Parathyroid adenoma (tissue), 2 donors: ENCODE results near the gene NOX4.

Experiments
- H2AFZ ChIP-seq: fragments of 300-600 bp; sonication (generic); one replicate; pipeline ENCODE4 v1.7.0; 2017; ENCODE audit warnings: antibody characterized with exemption, mild to moderate bottlenecking
- H3K27ac ChIP-seq: fragments of 300-600 bp; sonication (generic); one replicate; pipeline ENCODE4 v1.7.0; 2017
- H3K27me3 ChIP-seq: fragments of 300-600 bp; sonication (generic); one replicate; pipeline ENCODE4 v1.7.0; 2017; ENCODE audit warnings: low read length; ENCODE audit not compliant: control insufficient read depth, insufficient read depth
- H3K36me3 ChIP-seq: fragments of 300-600 bp; sonication (generic); one replicate; pipeline ENCODE4 v1.7.0; 2017; ENCODE audit warnings: low read length; ENCODE audit not compliant: control insufficient read depth, insufficient read depth
- H3K4me1 ChIP-seq: fragments of 300-600 bp; sonication (generic); one replicate; pipeline ENCODE4 v1.7.0; 2017; ENCODE audit warnings: control low read depth
- H3K4me2 ChIP-seq: fragments of 300-600 bp; sonication (generic); one replicate; pipeline ENCODE4 v1.7.0; 2017; ENCODE audit warnings: low read length
- H3K4me3 ChIP-seq: fragments of 300-600 bp; sonication (generic); one replicate; pipeline ENCODE4 v1.7.0; 2017; ENCODE audit warnings: low read depth, low read length
- H3K79me2 ChIP-seq: fragments of 300-600 bp; sonication (generic); one replicate; pipeline ENCODE4 v1.7.0; 2017; ENCODE audit warnings: control low read depth
- H3K9ac ChIP-seq: fragments of 300-600 bp; sonication (generic); one replicate; pipeline ENCODE4 v1.7.0; 2017; ENCODE audit warnings: mild to moderate bottlenecking
- H3K9me3 ChIP-seq: fragments of 300-600 bp; sonication (generic); one replicate; pipeline ENCODE4 v1.7.0; 2017; ENCODE audit warnings: low read length; ENCODE audit not compliant: control insufficient read depth
- CTCF ChIP-seq: fragments of 300-600 bp; sonication (generic); IDR thresholded peaks from one replicate; pipeline ENCODE4 v1.7.0; 2017; ENCODE audit warnings: antibody characterized with exemption, mild to moderate bottlenecking
- donor health status: primary hyperparathyroidism.

The NOX4 gene

GRCh38 chr11:89490981-89491690, at the start of gene NOX4:
NOX4 (minus strand) TSS chr11:89491375; CDS start chr11:89491246, 129 bp downstream.
- H3K79me2 ChIP-seq = no peaks in the 10 kb centered on the region
- peak within 1 kb of the TSS; percentile 50 for H3K4me3 ChIP-seq
- no peaks in the 10 kb centered on the region for H3K27me3 ChIP-seq
- H3K36me3 ChIP-seq = no peaks in the 10 kb centered on the region
- H3K9me3 ChIP-seq = no peaks in the 10 kb centered on the region
- H3K4me1 ChIP-seq = peaks cover 3% of the 10 kb centered on the region
- H3K4me2 ChIP-seq = peak within 1 kb of the TSS; percentile 57
- peak within 1 kb of the TSS; percentile 91 for H2AFZ ChIP-seq
- H3K27ac ChIP-seq = peak within 1 kb of the TSS; percentile 59
- H3K9ac ChIP-seq = peak within 1 kb of the TSS; percentile 37
- no peak for TF ChIP-seq CTCF

GRCh38 chr11:89540826-89541225, 49.7 kb upstream of the NOX4 start:
- no peaks in the 10 kb centered on the region for H3K4me1 ChIP-seq
- H3K27me3 ChIP-seq = no peaks in the 10 kb centered on the region
- H3K36me3 ChIP-seq = no peaks in the 10 kb centered on the region
- H3K79me2 ChIP-seq = no peaks in the 10 kb centered on the region
- no peak overlapping the region for H3K27ac ChIP-seq
- no peak overlapping the region for H3K4me3 ChIP-seq
- no peak overlapping the region for H3K4me2 ChIP-seq
- no peak overlapping the region for H3K9ac ChIP-seq
- H3K9me3 ChIP-seq = no peaks in the 10 kb centered on the region
- no peak for TF ChIP-seq CTCF
- H2AFZ ChIP-seq = no peak overlapping the region

- Histone ChIP-seq H2AFZ (no peak overlapping the region), H3K36me3 (no peaks in the 10 kb centered on the region), H3K27ac (no peak overlapping the region), H3K27me3 (no peaks in the 10 kb centered on the region), H3K4me3 (no peak overlapping the region), H3K9ac (no peak overlapping the region), H3K4me2 (no peak overlapping the region), H3K9me3 (no peaks in the 10 kb centered on the region), H3K79me2 (no peaks in the 10 kb centered on the region), H3K4me1 (no peaks in the 10 kb centered on the region)
- TF ChIP-seq CTCF = no peak
Observed at GRCh38 chr11:89537936-89538335, 46.8 kb upstream of the NOX4 start.

GRCh38 chr11:89536926-89537325, 45.8 kb upstream of the NOX4 start:
- Histone ChIP-seq H3K4me1 (no peaks in the 10 kb centered on the region), H2AFZ (no peak overlapping the region), H3K79me2 (no peaks in the 10 kb centered on the region), H3K9me3 (no peaks in the 10 kb centered on the region), H3K9ac (no peak overlapping the region), H3K4me2 (no peak overlapping the region), H3K36me3 (no peaks in the 10 kb centered on the region), H3K27ac (no peak overlapping the region), H3K4me3 (no peak overlapping the region), H3K27me3 (no peaks in the 10 kb centered on the region)
- no peak for TF ChIP-seq CTCF

- Histone ChIP-seq H3K9ac (no peak overlapping the region), H3K27ac (no peak overlapping the region)
Observed at GRCh38 chr11:89535221-89535620, 44.0 kb upstream of the NOX4 start.

More at GRCh38 chr11:89535221-89535620, 44.0 kb upstream of the NOX4 start:
- H3K4me3 ChIP-seq = no peak overlapping the region
- no peak overlapping the region for H2AFZ ChIP-seq
- no peak for TF ChIP-seq CTCF
- no peaks in the 10 kb centered on the region for H3K36me3 ChIP-seq
- no peaks in the 10 kb centered on the region for H3K79me2 ChIP-seq
- no peaks in the 10 kb centered on the region for H3K27me3 ChIP-seq
- no peaks in the 10 kb centered on the region for H3K9me3 ChIP-seq
- H3K4me1 ChIP-seq = no peaks in the 10 kb centered on the region
- H3K4me2 ChIP-seq = no peak overlapping the region
